ENCODE measurements around the gene SLC39A6. TPM values are rescaled to one million over a fixed set of nuclear protein-coding genes. Genes with fewer than 3 reads are reported as not detected.
"Not testable (repeated sequence)": the region's sequence is repeated elsewhere in the genome, so short reads cannot be mapped to it uniquely, and the experiment has no call there.

SLC39A6 gene
- total and polyA plus RNA-seq, 2 donors (not counting 1 experiment from before 2014, with no cell fraction given): 8.9 to 19.5 TPM

DNA sequence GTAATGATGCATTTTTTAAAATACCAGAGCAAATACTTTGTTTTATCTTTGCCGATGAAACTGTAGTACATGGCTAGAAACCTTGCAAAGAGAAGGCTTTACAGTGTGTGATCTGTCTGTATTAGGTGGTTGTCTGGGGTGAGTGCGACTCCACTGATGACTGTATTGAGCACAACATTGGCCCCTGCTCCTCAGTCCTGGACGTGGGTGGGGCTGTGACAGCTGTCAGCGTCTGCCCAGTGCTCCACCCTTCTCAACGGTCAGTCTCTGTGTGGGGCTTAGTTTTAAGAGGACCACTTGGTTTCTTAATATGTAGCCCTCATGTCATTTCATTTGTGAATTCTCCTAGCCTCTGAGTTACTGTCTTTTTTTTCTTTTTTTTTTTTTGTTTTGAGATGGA, 40.8 kb upstream of the SLC39A6 start:
- no peak overlapping the region for H3K4me3 Mint-ChIP-seq
- no peaks in the 10 kb centered on the region for H3K27me3 ChIP-seq (replicated peaks in 1 of 4; ENCODE audit: control extremely low read depth in 1 of 4, control insufficient read depth in 3 of 4, insufficient read depth in 4 of 4, low read length in 3 of 4)
- peaks cover 0 to 3% (median 0%) of the 10 kb centered on the region in 3 donors for H3K9me3 ChIP-seq (ENCODE audit: control extremely low read depth in 1 of 3, control insufficient read depth in 2 of 3, insufficient read depth in 1 of 3, low read length in 2 of 3)
- H3K4me1 Mint-ChIP-seq: no peaks in the 10 kb centered on the region
- POLR2A ChIA-PET: no interaction called here
- H3K36me3 ChIP-seq (replicated peaks in 1 of 2; ENCODE audit: control extremely low read depth in 1 of 2, control insufficient read depth in 1 of 2, extremely low read depth in 1 of 2, insufficient read depth in 2 of 2, low read length in 1 of 2): peaks cover 18 to 74% of the 10 kb centered on the region in 2 experiments
- no peak overlapping the region for H3K4me3 ChIP-seq (ENCODE audit: control extremely low read depth in 1 of 5, extremely low read depth in 1 of 5, insufficient read depth in 1 of 5, low read depth in 2 of 5, low read length in 4 of 5)
- no peaks in the 10 kb centered on the region for H3K27me3 Mint-ChIP-seq
- ATAC-seq (ENCODE audit: low read depth) (no peak), DNase-seq (no peak)
- 100% methylated on average over 3 of the region's 5 CpGs for WGBS (ENCODE audit: insufficient coverage)
- H3K4me2 ChIP-seq (replicated peaks; ENCODE audit: low read depth, low read length, poor library complexity, severe bottlenecking): no peak overlapping the region
- no peaks in the 10 kb centered on the region for H4K20me1 ChIP-seq (ENCODE audit: control insufficient read depth, insufficient read depth, low read length, poor library complexity, severe bottlenecking)
- intact Hi-C loops (cut with micrococcal nuclease): no loop called here
- no peak overlapping the region for H3K27ac ChIP-seq (ENCODE audit: low read length in 2 of 2)
- no peaks in the 10 kb centered on the region for H3K79me2 ChIP-seq (ENCODE audit: control insufficient read depth, insufficient read depth, low read length)
- H3K27ac Mint-ChIP-seq: peak overlapping the region; percentile 15
- no peak overlapping the region for H3K9ac ChIP-seq (ENCODE audit: low read length)
- TF ChIP-seq EZH2 (IDR thresholded peaks at IDR 0.05; ENCODE audit: borderline replicate concordance, insufficient read depth, low read depth, low read length, poor library complexity, severe bottlenecking): no peak
- TF ChIP-seq, protein P1, sequence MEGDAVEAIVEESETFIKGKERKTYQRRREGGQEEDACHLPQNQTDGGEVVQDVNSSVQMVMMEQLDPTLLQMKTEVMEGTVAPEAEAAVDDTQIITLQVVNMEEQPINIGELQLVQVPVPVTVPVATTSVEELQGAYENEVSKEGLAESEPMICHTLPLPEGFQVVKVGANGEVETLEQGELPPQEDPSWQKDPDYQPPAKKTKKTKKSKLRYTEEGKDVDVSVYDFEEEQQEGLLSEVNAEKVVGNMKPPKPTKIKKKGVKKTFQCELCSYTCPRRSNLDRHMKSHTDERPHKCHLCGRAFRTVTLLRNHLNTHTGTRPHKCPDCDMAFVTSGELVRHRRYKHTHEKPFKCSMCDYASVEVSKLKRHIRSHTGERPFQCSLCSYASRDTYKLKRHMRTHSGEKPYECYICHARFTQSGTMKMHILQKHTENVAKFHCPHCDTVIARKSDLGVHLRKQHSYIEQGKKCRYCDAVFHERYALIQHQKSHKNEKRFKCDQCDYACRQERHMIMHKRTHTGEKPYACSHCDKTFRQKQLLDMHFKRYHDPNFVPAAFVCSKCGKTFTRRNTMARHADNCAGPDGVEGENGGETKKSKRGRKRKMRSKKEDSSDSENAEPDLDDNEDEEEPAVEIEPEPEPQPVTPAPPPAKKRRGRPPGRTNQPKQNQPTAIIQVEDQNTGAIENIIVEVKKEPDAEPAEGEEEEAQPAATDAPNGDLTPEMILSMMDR (IDR thresholded peaks at IDR 0.05): no peak
- CTCF ChIA-PET: no interaction called here
- no peaks in the 10 kb centered on the region for H3K4me1 ChIP-seq (ENCODE audit: control insufficient read depth in 2 of 2, insufficient read depth in 2 of 2, low read length in 2 of 2)
- H3K9me3 Mint-ChIP-seq (ENCODE audit: insufficient read depth): no peaks in the 10 kb centered on the region
- H2AFZ ChIP-seq (ENCODE audit: insufficient read depth, low read depth, low read length, poor library complexity, severe bottlenecking): no peak overlapping the region

DNA sequence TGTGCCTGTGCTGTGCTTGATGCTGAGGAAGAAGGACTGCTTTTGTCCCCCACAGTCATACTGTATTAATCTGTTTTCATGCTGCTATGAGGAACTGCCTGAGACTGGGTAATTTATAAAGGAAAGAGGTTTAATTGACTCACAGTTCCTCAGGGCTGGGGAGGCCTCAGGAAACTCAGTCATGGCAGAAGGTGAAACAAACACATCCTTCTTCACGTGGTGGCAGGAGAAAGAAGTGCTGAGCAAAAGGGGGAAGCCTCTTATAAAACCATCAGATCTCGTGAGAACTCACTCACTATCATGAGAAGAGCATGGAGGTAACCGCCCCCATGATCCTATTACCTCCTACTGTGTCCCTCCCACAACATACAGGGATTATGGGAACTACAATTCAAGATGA, 39.2 kb upstream of the SLC39A6 start:
- H3K4me2 ChIP-seq (replicated peaks; ENCODE audit: low read depth, low read length, poor library complexity, severe bottlenecking); DNase-seq; H3K4me1 Mint-ChIP-seq; H3K4me1 ChIP-seq (ENCODE audit: control insufficient read depth in 2 of 2, insufficient read depth in 2 of 2, low read length in 2 of 2); H3K27me3 Mint-ChIP-seq; H2AFZ ChIP-seq (ENCODE audit: insufficient read depth, low read depth, low read length, poor library complexity, severe bottlenecking); CTCF ChIA-PET; H3K27ac Mint-ChIP-seq; POLR2A ChIA-PET; intact Hi-C loops (cut with micrococcal nuclease); H3K9me3 ChIP-seq (ENCODE audit: control extremely low read depth in 1 of 3, control insufficient read depth in 2 of 3, insufficient read depth in 1 of 3, low read length in 2 of 3); H3K79me2 ChIP-seq (ENCODE audit: control insufficient read depth, insufficient read depth, low read length); H3K27me3 ChIP-seq (replicated peaks in 1 of 4; ENCODE audit: control extremely low read depth in 1 of 4, control insufficient read depth in 3 of 4, insufficient read depth in 4 of 4, low read length in 3 of 4); ATAC-seq (ENCODE audit: low read depth); H3K4me3 Mint-ChIP-seq; H3K27ac ChIP-seq (ENCODE audit: low read length in 2 of 2); H3K9ac ChIP-seq (ENCODE audit: low read length); H3K9me3 Mint-ChIP-seq (ENCODE audit: insufficient read depth); H3K4me3 ChIP-seq (ENCODE audit: control extremely low read depth in 1 of 5, extremely low read depth in 1 of 5, insufficient read depth in 1 of 5, low read depth in 2 of 5, low read length in 4 of 5); H4K20me1 ChIP-seq (ENCODE audit: control insufficient read depth, insufficient read depth, low read length, poor library complexity, severe bottlenecking): not testable (repeated sequence)
- WGBS (ENCODE audit: insufficient coverage): no CpG with 5 or more reads among the region's 3 CpGs
- H3K36me3 ChIP-seq (replicated peaks in 1 of 2; ENCODE audit: control extremely low read depth in 1 of 2, control insufficient read depth in 1 of 2, extremely low read depth in 1 of 2, insufficient read depth in 2 of 2, low read length in 1 of 2): peaks cover 16 to 73% of the 10 kb centered on the region in 2 experiments

Data from B cell (primary cell).